Activated gamma-delta T cell treated with anti-CD3 and anti-CD28 coated beads, Interleukin-2, amount 50 U/mL, for 16 hours (primary cell): ENCODE results near the gene TBCK.
"Not testable (repeated sequence)": the region's sequence is repeated elsewhere in the genome, so short reads cannot be mapped to it uniquely, and the experiment has no call there.

ENCODE experiments used
- DNase-seq: peaks from one replicate; pipeline ENCODE4 v3.0.0-alpha.2; 2020; ENCODE audit warnings: low read depth

TBCK gene

GRCh38 chr4:106114270-106114669 lies 201.7 kb downstream of the TBCK start:
- no peak for DNase-seq

GRCh38 chr4:106111778-106112469 lies 204.1 kb downstream of the TBCK start:
- not testable (repeated sequence) for DNase-seq

GRCh38 chr4:106109929-106110328 lies 206.1 kb downstream of the TBCK start:
- no peak for DNase-seq

GRCh38 chr4:106105697-106106096 lies 210.3 kb downstream of the TBCK start:
- no peak for DNase-seq

- DNase-seq, result no peak
These were observed 211.7 kb downstream of the TBCK start for GRCh38 chr4:106104276-106104675.

GRCh38 chr4:106096454-106096853 lies 219.6 kb downstream of the TBCK start:
- DNase-seq, result no peak

- no peak for DNase-seq
These were observed 220.6 kb downstream of the TBCK start for GRCh38 chr4:106095408-106095807.

GRCh38 chr4:106092361-106093040 lies 223.5 kb downstream of the TBCK start:
- no peak for DNase-seq

- no peak for DNase-seq
These were observed 225.2 kb downstream of the TBCK start for GRCh38 chr4:106090826-106091225.

- DNase-seq, result no peak
These were observed 232.9 kb downstream of the TBCK start for GRCh38 chr4:106083065-106083464.

GRCh38 chr4:106080376-106080775 lies 235.6 kb downstream of the TBCK start:
- DNase-seq, result no peak

- DNase-seq, result no peak
These were observed 236.4 kb downstream of the TBCK start for GRCh38 chr4:106079616-106080015.

GRCh38 chr4:106065018-106065417 lies 251.0 kb downstream of the TBCK start:
- DNase-seq, result no peak

- no peak for DNase-seq
These were observed 253.0 kb downstream of the TBCK start for GRCh38 chr4:106063009-106063408.

- no peak for DNase-seq
These were observed 253.5 kb downstream of the TBCK start for GRCh38 chr4:106062452-106062875.

- DNase-seq, result no peak
These were observed 257.1 kb downstream of the TBCK start for GRCh38 chr4:106058921-106059320.

- DNase-seq, result no peak
These were observed 259.1 kb downstream of the TBCK start for GRCh38 chr4:106056914-106057313.

GRCh38 chr4:106051514-106051913 lies 264.5 kb downstream of the TBCK start:
- DNase-seq, result no peak

GRCh38 chr4:106049490-106049889 lies 266.5 kb downstream of the TBCK start:
- no peak for DNase-seq

- DNase-seq, result no peak
These were observed 267.6 kb downstream of the TBCK start for GRCh38 chr4:106048250-106048971.

- no peak for DNase-seq
These were observed 269.9 kb downstream of the TBCK start for GRCh38 chr4:106046083-106046482.

- no peak for DNase-seq
These were observed 274.6 kb downstream of the TBCK start for GRCh38 chr4:106041294-106042002.
